ENCODE measurements around the gene TOR4A. TPM values are rescaled to one million over a fixed set of nuclear protein-coding genes. Genes with fewer than 3 reads are reported as not detected.

Gene TOR4A
- total and polyA plus RNA-seq, 9 of the 15 experiments (the other 6 are each of a cell fraction or from before 2014, with no cell fraction given), result 3.9 to 49.2 (median 8.8) TPM

- no peaks in the 10 kb centered on the region for H3K36me3 ChIP-seq (ENCODE audit: control insufficient read depth, insufficient read depth, low read length)
- H3K4me3 ChIP-seq, result no peak overlapping the region
- H3K4me2 ChIP-seq (ENCODE audit: insufficient read depth, low read length), result no peak overlapping the region
- H3K9me3 ChIP-seq (replicated peaks; ENCODE audit: control insufficient read depth, insufficient read depth, low read depth, low read length), result no peaks in the 10 kb centered on the region
- no peaks in the 10 kb centered on the region for H3K27me3 ChIP-seq (ENCODE audit: control insufficient read depth in 2 of 2, insufficient read depth in 2 of 2, low read length in 2 of 2)
- peaks cover 17 to 100% of the 10 kb centered on the region in 2 experiments for H3K4me1 ChIP-seq (replicated peaks in 1 of 2; ENCODE audit: control insufficient read depth in 2 of 2, insufficient read depth in 2 of 2, low read length in 2 of 2)
- H3K79me2 ChIP-seq (ENCODE audit: control insufficient read depth, insufficient read depth, low read length), result peaks cover 5% of the 10 kb centered on the region
- CTCF ChIA-PET (ENCODE audit: low intra/inter-chr PET ratio), result no interaction called here
- POLR2A ChIA-PET, result interaction anchor here (1.1 kb wide), 1 partner anchor 13 kb away, joined by 6 read pairs; no protein-coding TSS in a partner anchor
- ATAC-seq (no peak), DNase-seq (ENCODE audit: extremely low read depth in 1 of 4, low spot score in 3 of 4) (peak; percentile 34 to 65 (median 48)), FAIRE-seq (no peak)
- H2AFZ ChIP-seq (ENCODE audit: low read depth, low read length), result no peak overlapping the region
- peak overlapping the region in 1 of 2 experiments; percentile 70; a peak in 2 of 4 replicates for H3K9ac ChIP-seq (ENCODE audit: insufficient read depth in 1 of 2, low read depth in 2 of 2, low read length in 2 of 2)
- H4K20me1 ChIP-seq (replicated peaks; ENCODE audit: control insufficient read depth, insufficient read depth, low read length), result no peaks in the 10 kb centered on the region
- 58% methylated on average over 9 of the region's 40 CpGs for WGBS (ENCODE audit: insufficient coverage, low coverage, missing lambda C conversion rate)
- peaks cover 4% of the 10 kb centered on the region for H3K9me1 ChIP-seq (ENCODE audit: control insufficient read depth, insufficient read depth, low read length)
- in situ Hi-C loops (cut with MboI), result loop anchor here (25.0 kb wide), 1 partner anchor 446 kb away; the partner anchor contains the start of genes CCDC183 and TMEM141
- no TSS peak for BruUV-seq (replicated peaks)
- H3K27ac ChIP-seq (ENCODE audit: extremely low read depth, low read depth, low read length), result no peak overlapping the region
- intact Hi-C loops (cut with micrococcal nuclease), result no loop called here
- no peak for TF ChIP-seq NFATC3 (IDR thresholded peaks at IDR 0.05)
- TF ChIP-seq ZHX1 (conservative IDR thresholded peaks at IDR 0.05; ENCODE audit: low read length), result no peak
- 0 out of 2 replicates have a peak, but pooled peaks have one; percentile 30 for TF ChIP-seq HNRNPL (IDR thresholded peaks at IDR 0.05; ENCODE audit: low read depth, low read length)
- TF ChIP-seq TFAM (CRISPR knock-in tag; conservative IDR thresholded peaks at IDR 0.05), result no peak
- no peak for TF ChIP-seq POLR2AphosphoS2 (IDR thresholded peaks at IDR 0.05; ENCODE audit: low read length)
- TF ChIP-seq CLOCK (CRISPR knock-in tag; IDR thresholded peaks at IDR 0.05; ENCODE audit: borderline replicate concordance), result no peak
- peak; percentile 82 for TF ChIP-seq ZBTB33 (CRISPR knock-in tag; IDR thresholded peaks at IDR 0.05)
- no peak for TF ChIP-seq MCM5 (IDR thresholded peaks at IDR 0.05; ENCODE audit: low read depth)
- TF ChIP-seq EZH2 (IDR thresholded peaks at IDR 0.05; ENCODE audit: borderline replicate concordance, low read depth, low read length), result no peak
- TF ChIP-seq ZNF740 (CRISPR knock-in tag; IDR thresholded peaks at IDR 0.05), result no peak
- TF ChIP-seq ZNF740 (tag; IDR thresholded peaks at IDR 0.05), result 0 out of 4 replicates have a peak, but pooled peaks of 1 of the 2 experiments have one; percentile 17
- no peak for TF ChIP-seq MCM7 (IDR thresholded peaks at IDR 0.05)
- TF ChIP-seq NFE2 (IDR thresholded peaks at IDR 0.05; ENCODE audit: low read depth), result peak; percentile 37; the same call in 1 of the 2 replicates
Observed at GRCh38 chr9:137233143-137233980, 44.2 kb upstream of the TOR4A start.
